HG02938 (cell line): Measurements from ENCODE around the gene MYOM1.
"Not testable (repeated sequence)": the region's sequence is repeated elsewhere in the genome, so short reads cannot be mapped to it uniquely, and the experiment has no call there.

Experiments used
- ATAC-seq: cut with Tn5 transposase; IDR thresholded peaks from one replicate; pipeline ENCODE4 v1.9.1; 2021; ENCODE audit warnings: mild to moderate bottlenecking, moderate library complexity; ENCODE audit not compliant: unreplicated experiment

The MYOM1 gene

DNA sequence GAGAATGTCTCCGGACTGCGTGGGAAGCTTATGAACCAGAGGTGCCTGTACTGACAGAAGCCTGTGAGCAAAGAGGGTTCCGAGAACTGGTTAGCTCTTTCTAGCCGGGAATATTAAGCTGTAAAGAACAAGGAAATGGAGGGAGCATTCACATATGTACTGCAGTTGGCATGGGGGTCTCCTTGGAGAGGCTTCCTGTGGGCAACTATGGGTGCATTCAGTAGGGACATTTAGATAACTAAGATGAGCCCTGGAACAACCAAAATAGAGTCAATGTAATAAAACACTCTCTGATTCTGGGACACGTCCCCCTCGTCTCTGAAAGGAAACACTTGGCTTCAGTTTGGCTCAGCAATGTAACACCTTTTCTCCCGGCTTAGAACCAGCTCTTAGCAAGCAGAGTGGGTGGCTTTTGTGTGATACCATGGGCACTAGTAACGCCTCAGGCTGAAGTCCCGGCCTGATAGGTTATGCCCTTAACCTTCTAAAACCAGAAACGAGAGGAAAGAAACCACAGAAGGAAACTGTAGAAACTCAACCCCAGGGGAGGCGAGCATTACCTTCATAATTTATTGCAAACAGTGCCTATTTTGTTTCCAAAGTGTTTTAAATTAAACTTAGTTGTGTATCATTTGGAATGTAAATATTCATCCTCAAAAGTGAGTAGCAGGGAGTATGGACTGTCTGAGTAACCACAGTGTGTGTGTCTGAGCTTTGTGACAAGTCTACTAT, 158.0 kb downstream of the MYOM1 start:
- no peak for ATAC-seq

DNA sequence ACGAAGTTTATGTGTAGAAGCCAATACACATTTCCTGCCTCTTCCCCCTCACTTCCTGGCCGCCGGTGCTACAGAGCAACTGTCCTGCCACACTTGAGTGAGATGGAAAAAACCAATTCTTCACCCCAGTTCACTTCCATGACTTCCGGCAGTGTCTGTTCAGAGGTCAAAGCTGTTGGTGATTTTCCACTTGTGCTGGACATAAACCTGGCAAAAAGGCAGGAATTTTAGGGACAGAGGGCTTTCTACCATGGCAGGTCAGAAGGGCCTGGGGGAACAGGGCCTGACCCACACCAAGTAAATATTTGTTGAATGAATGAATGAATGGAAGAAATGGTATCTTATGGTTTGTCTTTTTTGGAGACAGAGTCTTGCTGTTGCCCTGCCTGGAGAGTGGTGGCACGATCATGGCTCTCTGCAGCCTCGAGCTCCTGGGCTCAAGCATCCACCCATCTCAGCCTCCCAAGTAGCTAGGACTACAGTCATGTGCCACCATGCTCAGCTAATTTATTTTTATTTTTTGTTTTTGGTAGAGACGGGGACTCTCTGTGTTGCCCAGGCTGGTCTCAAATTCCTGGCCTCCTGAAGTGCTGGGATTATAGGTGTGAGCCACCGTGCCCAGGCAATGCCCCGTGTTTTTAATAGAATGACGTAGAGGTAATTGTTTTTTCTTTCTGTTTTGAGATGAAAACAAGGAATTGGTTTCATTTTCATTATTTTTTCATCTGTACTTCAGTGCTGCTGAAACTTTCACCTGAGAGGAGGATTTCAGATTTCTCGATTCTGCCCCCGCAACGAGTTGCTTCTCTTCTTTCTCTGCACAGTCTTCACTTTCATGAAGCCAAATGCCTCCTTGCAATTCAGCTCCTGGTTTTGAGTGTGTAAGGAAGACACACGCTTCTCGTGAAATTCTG, 158.8 kb downstream of the MYOM1 start:
- no peak for ATAC-seq

DNA sequence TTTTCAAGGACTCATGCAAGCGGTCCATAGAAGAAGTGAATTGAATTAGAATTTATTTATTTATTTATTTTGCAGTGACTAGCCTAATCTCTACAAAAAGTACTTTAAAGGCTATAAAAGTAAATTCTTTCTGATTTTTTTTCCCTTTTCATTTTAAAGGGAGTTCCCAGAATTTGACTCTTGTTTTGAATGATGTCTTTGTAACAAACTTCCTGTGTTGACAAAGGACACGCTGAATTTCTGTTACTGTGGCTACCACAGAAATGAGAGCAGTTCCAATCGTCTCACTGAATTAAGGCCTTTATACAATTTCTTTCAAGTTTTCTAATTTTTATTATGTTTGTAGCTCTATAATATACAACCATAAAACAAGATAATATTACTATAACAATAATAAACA, 160.5 kb downstream of the MYOM1 start:
- ATAC-seq = no peak

DNA sequence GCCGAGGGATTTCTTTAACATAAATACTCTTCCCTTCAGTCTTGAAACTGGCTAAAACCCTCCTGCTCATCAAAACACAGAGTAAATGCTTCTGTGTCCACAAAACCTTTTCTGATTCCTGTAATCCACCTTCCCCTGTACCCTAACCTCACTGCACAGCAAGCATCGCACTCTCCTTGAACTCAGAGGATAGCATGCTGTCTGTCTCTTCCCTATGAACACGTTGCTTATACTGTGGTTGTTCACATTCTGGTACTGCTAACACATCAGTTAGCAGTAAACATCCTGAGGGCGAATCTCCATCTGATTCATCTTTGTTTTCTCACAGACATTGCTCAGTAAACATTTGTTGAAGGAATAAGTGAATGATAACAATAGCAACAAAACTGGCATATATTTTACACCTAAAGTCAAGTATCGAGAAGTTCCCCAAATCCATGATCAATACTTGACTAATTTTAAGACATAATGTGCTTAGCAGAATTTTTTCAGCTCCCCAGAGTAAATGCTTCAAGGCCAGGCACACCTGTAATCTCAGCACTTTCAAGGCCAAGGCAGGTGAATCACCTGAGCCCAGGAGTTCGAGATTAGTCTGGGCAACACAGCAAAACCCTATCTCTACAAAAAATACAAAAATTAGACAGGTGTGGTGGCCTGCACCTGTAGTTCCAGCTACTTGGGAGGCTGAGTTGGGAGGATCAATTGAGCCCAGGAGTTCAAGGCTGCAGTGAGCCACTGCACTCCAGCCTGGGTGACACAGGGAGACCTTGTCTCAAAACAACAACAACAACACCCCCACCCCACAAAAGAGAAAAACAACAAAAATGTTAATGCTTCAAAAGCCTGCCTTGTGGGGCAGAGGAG, 161.2 kb downstream of the MYOM1 start:
- no peak for ATAC-seq

DNA sequence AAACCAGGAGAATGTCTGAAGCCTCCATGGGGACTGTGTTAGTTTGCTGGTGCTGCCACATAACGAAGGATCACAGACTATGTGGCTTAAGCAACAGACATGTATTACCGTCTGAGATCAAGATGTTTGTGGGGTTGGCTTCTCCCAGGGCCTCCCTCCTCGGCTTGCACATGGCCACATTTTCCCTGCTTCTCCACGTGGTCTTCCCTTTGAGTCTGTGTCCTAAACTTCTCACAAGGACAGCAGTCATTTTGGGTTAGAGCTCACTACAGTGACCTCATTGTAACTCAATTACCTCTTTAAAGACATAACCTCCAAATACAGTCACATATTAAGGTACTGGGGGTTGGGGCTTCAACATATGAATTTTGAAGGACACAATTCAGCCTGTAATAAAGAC, 162.2 kb downstream of the MYOM1 start:
- no peak for ATAC-seq

DNA sequence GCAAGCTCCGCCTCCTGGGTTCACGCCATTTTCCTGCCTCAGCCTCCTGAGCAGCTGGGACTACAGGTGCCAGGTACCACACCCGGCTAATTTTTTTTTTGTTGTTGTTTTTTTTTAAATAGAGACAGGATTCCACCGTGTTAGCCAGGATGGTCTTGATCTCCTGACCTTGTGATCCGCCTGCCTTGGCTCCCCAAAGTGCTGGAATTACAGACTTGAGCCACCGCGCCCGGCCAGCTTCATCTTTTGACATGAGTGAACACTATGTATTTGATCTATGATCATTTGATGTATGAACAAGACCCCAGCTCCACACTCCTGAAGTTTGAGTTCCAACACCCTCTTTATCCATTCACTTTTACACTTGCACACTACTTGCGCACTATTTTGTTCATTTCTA, 163.5 kb downstream of the MYOM1 start:
- ATAC-seq = no peak

DNA sequence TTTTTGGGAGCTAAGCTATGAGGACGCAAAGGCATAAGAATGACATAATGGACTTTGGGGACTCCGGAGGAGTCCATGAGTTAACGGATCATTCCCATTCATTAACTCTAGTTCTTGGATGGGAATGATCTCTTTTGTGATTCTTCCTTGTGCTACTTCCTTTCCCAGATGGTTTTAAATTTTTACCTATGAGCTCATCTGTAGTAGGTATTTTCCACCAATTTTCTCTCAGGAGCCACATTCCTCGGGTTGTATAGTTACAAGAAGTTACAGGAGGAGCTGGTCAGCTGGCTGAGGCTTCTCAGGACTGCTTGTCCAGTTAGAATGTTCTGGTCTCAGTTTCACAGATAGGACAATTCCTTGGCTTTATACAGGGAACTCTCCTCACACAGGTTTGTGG, 164.0 kb downstream of the MYOM1 start:
- ATAC-seq = no peak

DNA sequence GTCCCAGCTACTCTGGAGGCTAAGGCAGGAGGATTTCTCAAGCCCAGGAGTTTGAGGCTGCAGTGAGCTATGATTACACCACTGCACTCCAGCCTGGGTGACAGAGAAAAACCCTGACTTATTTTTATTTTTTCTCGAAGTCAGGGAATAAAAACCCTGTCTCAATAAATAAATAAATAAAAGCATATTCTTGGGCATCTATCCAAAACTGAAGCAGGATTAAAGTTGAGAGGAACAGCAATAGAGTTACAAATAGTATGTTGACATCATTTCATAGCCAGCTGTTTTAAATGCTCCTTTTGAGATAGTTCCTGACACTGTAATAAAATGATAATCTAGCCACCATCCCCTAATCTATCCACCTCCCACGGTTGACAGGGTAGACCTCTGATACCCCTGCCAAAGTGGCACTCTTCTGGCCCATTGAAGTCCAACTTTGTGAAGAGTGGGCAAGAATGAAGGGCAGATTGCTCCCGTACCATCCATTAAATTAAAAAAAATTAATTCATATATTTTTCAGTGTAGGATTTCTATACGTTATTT, 164.5 kb downstream of the MYOM1 start:
- no peak for ATAC-seq

DNA sequence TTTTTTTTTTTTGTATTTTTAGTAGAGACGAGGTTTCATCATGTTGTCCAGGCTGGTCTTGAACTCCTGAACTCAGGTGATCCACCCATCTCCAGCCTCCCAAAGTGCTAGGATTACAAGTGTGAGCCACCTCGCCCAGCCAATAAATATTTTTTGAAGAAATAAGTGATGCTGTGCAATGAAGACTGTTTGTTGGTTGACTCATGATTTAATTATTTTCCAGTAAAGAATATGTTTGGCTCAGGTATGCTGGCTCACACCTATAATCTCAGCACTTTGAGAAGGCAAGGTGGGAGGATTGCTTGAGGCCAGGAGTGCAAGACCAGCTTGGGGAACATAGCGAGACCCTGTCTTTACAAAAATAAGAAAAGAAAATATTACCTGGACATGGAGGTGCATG, 165.0 kb downstream of the MYOM1 start:
- no peak for ATAC-seq

DNA sequence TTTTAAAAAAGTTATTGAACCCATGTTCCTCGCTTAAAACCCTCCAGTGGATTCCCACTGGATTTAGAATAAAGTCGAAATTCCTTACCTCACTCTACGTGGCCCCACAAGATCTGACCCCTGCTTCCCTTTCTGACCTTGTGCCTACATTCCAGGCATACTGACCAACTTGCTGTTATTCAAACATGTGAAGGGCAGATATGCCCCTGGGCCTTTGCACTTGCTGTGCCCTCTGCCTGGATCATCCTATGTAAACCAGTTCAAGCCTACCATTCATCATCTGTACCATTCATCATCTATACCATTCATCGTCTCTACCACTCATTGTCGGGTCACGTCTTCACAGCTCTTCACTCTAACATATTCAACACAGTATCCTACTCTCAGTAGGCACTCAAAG, 165.6 kb downstream of the MYOM1 start:
- no peak for ATAC-seq

DNA sequence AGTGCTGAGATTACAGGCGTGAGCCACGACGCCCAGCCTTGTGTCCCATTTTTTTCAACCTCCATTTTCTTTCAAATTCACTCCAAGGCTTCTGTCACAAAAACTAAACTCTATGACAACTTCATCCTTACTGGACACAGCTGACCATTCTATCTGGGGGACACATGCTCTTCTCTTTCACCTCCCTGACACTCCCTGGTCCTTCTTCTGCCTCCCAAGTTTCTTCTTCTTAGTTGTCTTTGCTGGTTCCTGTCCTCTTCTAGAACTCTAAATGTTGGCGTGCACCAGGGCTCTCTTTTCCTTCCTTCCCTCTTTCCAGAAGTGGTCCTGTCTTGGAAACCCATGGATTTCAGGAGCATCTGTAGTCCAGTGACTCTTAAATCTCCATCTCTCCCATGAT, 166.7 kb downstream of the MYOM1 start:
- no peak for ATAC-seq

DNA sequence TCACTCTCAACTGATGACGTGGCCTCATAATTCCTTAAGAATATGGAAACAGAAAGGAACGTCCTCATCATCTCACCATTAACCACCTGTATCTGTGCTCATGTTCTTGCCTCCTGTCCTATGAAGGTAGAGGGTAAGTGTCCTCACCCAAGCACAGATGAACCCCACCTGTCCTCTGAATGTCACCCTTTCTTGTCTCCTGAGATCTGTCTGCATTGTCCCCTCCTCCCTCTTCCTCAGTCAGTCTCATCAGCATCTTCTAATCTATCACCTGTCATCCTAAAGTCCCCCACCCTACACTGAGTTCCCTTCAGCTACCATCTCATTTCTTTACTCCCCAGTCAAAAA, 167.4 kb downstream of the MYOM1 start:
- ATAC-seq = no peak

DNA sequence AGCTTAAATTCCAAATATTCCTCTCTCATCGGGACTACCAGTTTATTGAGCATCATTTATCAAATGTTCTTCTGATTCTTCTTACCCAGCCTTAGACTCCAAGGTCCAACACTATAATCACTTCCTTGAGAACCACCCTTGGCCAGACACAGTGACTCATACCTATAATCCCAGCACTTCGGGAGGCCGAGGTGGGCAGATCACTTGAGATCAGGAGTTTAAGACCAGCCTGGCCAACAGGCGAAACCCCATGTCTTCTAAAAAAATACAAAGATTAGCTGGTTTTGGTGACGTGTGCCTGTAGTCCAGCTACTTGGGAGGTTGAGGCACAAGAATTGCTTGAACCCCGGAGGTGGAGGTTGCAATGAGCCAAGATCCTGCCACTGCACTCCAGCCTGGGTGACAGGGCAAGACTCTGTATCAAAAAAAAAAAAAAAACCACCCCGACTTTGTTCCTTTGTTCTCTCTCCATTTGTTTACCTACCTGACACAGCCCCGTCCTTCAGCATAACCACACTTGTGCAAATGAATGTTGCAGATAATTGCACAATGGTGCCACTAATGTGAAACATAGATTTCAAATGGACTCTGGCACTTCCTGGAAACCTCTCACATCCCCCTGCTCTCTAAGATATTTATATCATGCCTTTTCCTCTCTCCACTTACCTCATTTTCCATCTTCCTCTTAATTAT, 167.9 kb downstream of the MYOM1 start:
- ATAC-seq = no peak

DNA sequence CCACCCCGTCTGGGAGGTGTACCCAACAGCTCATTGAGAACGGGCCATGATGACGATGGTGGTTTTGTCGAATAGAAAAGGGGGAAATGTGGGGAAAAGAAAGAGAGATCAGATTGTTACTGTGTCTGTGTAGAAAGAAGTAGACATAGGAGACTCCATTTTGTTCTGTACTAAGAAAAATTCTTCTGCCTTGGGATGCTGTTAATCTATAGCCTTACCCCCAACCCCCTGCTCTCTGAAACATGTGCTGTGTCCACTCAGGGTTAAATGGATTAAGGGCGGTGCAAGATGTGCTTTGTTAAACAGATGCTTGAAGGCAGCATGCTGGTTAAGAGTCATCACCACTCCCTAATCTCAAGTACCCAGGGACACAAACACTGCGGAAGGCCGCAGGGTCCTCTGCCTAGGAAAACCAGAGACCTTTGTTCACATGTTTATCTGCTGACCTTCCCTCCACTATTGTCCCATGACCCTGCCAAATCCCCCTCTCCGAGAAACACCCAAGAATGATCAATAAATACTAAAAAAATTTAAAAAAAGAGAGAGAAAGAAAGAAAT, 169.8 kb downstream of the MYOM1 start:
- ATAC-seq = not testable (repeated sequence)

DNA sequence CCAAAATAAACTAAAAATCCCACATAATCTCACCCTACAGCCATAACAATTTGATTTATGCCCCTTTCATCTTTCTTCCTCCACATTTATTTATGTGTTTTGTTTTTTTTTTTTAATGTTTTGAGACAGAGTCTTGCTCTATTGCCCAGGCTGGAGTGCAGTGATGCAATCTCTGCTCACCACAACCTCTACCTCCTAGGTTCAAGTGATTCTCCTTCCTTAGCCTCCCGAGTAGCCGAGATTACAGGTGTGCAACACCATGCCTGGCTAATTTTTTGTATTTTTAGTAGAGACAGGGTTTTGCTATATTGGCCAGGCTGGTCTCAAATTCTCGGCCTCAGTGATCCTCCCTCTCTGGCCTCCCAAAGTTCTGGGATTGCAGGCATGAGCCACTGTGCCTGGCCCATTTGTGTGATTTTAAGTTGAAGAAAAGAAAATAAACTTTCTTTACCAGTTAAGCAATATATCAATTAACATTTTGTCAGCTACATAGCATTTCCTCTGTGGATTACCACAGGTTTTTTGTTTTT, 170.9 kb downstream of the MYOM1 start:
- ATAC-seq = no peak

DNA sequence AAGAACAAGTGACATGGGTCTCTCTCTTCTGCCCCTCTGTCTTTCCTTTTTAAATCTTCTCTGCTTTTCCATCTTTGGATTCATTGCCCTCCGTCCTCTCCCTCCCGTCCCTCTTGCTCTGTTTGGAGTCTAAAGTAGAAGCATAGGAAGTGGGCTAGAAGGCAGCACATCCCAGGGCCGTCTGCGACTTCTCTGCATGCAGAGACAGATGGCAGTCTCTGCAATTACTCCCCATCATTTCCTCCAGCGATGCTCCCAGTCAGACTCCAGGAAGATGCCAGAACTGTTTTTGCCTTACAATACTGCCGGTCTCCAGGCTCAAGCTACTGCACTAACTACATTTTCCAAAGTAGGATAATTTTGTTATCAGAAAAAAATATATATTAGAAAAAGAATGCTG, 171.6 kb downstream of the MYOM1 start:
- ATAC-seq = no peak

DNA sequence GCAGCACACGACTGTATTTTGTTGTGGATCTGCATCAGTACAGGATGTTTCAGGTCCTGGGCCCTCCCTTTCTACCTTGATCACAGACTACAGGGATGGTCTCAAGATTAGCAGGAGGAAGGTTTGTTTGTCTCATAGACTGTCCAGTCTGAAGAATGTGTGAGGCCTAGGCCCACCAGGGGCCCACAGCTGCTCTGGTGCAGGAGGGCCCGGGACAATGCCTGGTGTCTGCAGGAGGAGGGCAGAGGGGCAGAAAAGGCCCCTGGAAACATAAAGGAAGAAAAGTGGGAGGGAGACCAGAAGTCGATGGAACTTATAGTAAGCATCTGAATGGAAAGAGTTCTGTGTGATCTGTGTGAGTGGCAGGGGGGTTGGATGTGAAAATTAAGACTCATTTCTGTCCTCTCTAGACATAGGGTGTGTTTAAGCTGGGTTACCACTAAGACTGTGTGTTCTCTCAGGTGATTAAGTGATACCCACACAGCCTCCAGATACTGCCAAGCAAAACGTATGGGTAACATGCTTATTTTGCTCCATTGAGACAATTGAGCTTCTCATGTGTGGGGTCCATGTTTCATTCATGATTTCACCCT, 173.5 kb downstream of the MYOM1 start:
- peak; percentile 59 for ATAC-seq

DNA sequence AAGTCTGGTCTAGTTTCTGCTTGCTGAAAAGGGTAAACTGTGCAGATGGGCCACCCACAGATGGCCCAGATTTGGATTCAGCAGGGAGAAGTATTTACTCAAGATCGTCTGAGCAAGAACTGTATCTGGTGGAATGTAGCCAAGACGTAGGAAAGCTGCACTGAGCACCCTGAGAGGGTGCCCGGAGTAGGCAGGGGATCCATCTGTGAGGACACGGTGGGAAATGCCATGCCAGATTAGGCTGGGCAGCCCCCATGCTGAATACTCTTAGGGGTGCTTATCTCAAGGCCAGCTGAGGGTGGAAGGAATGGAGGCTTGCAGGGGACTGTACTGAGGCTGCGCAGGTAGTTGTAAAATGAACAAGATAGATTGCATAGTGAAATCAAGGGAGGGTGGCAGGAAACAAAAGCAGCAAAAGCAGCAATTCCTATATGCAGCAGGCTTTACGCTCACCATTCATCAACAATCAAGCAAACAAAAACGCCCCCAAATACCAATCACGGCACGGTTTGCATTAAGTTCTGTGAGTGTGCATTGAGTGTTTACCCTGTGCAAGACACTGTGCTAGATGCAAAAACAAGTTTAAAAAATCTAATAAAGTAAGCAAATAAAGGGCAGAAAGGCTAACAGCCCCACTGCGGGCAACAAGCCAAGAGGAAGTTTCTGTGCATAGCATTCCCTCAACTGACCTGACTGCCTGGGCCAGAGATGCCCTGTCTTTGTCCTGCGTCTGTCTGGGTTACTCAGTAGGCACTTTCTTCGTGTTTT, 174.7 kb downstream of the MYOM1 start:
- no peak for ATAC-seq

DNA sequence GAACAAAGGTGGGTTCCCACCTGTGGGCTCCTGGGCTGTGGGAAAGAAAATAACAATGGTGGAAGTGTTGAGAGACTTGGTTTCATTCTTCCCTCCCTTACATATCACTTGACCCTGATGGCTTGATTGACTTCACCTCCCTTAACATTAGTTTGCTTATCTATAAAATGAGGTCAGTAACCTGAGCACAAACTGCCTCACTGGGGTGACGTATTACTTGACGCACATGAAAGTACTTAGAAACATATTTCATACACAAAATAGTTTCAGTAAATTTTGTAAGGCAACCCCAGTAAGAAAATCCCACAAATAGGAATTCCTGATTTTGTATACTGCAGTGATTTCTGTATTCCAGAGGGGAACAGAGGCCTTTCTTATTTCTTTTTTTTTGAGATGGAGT, 177.4 kb downstream of the MYOM1 start:
- ATAC-seq = no peak
